Caco-2 (cell line): Measurements from ENCODE around the gene TARDBP. TPM values are rescaled to one million over a fixed set of nuclear protein-coding genes. Genes with fewer than 3 reads are reported as not detected.

Experiments used
- BruUV-seq: library from RNA; stranded (reverse); fragments of 400-500 nt; replicated peaks from 2 replicates; lab custom pipeline; 2021; lab: Mats Ljungman, UMichigan
- CTCF ChIA-PET: fragments of 300-600 bp; sonication (Branson Sonifier 250); formaldehyde crosslinking; loops from one replicate; lab custom pipeline; 2022; ENCODE audit warnings: antibody characterized with exemption; lab: Charles Lee
- POLR2A ChIA-PET: fragments of 300-600 bp; sonication (Branson Sonifier 250); formaldehyde crosslinking; loops from one replicate; lab custom pipeline; 2022; ENCODE audit warnings: antibody characterized with exemption; lab: Charles Lee
- DNase-seq, 2 experiments: peaks; one replicate each; pipeline versions ENCODE4 v3.0.0 to v3.0.0-alpha.2; 2020 to 2022
- H3K27me3 ChIP-seq: replicated peaks from 2 replicates; pipeline ENCODE4 v1.6.0; 2011; ENCODE audit warnings: low read length; ENCODE audit not compliant: control insufficient read depth, insufficient read depth
- H3K36me3 ChIP-seq: 2 replicates; pipeline ENCODE4 v1.5.1; 2011; ENCODE audit warnings: low read length; ENCODE audit not compliant: control insufficient read depth, insufficient read depth
- H3K4me1 ChIP-seq: fragments of 250-450 bp; sonication (Bioruptor Pico); 2 replicates; pipeline ENCODE4 v1.5.1; 2020; ENCODE audit warnings: mild to moderate bottlenecking
- H3K4me3 ChIP-seq: 2 replicates; pipeline ENCODE4 v1.5.1; 2011; ENCODE audit warnings: low read depth, mild to moderate bottlenecking, control low read depth, low read length
- H3K9me3 ChIP-seq: fragments of 250-450 bp; sonication (Bioruptor Pico); 2 replicates; pipeline ENCODE4 v1.5.1; 2020; ENCODE audit warnings: mild to moderate bottlenecking, moderate library complexity
- H3K27ac Mint-ChIP-seq: one replicate; pipeline ENCODE4 v1.8.0; 2022; ENCODE audit warnings: mixed read lengths; ENCODE audit not compliant: unreplicated experiment
- H3K27me3 Mint-ChIP-seq: one replicate; pipeline ENCODE4 v1.8.0; 2022; ENCODE audit warnings: mixed read lengths; ENCODE audit not compliant: insufficient read depth, unreplicated experiment
- H3K36me3 Mint-ChIP-seq: one replicate; pipeline ENCODE4 v1.8.0; 2022; ENCODE audit warnings: mild to moderate bottlenecking, mixed read lengths; ENCODE audit not compliant: insufficient read depth, unreplicated experiment
- H3K4me1 Mint-ChIP-seq: one replicate; pipeline ENCODE4 v1.8.0; 2022; ENCODE audit warnings: low read depth, mixed read lengths; ENCODE audit not compliant: unreplicated experiment
- H3K4me3 Mint-ChIP-seq: one replicate; pipeline ENCODE4 v1.8.0; 2022; ENCODE audit warnings: mild to moderate bottlenecking, moderate library complexity, mixed read lengths; ENCODE audit not compliant: unreplicated experiment
- H3K9me3 Mint-ChIP-seq: one replicate; pipeline ENCODE4 v1.8.0; 2022; ENCODE audit warnings: mixed read lengths; ENCODE audit not compliant: unreplicated experiment
- CTCF ChIP-seq, 2 experiments: fragments of 200-600 bp in 1 of 2; IDR thresholded peaks; 1 replicate in 1 of 2; 2 replicates in 1 of 2; pipeline versions ENCODE4 v1.5.1 to v1.8.0; 2011 to 2022; ENCODE audit warnings: antibody characterized with exemption in 1 of 2, control low read depth in 1 of 2, inconsistent platforms in 1 of 2, low read depth in 1 of 2, low read length in 1 of 2, mild to moderate bottlenecking in 1 of 2, moderate library complexity in 1 of 2; ENCODE audit not compliant: insufficient read depth in 1 of 2, severe bottlenecking in 1 of 2, unreplicated experiment in 1 of 2
- intact Hi-C: fragments of 100-400 bp; cut with micrococcal nuclease; formaldehyde crosslinking; loops from one replicate; pipeline ENCODE4 v1.10.0; 2022; ENCODE audit not compliant: unreplicated experiment
- total RNA-seq: library from RNA; stranded (reverse); gene quantifications from 2 replicates; pipeline ENCODE4 v1.2.3, GENCODE V29; 2022

Gene TARDBP
- total RNA-seq, 1 experiment from 2014 or later = 181 TPM

GRCh38 chr1:11064942-11065341 is 52.5 kb downstream of the TARDBP start:
- POLR2A ChIA-PET = interaction anchor here (0.7 kb wide), 1 partner anchor 22 kb away, joined by 6 read pairs; no protein-coding TSS in a partner anchor
- no peak for TF ChIP-seq CTCF (IDR thresholded peaks at IDR 0.05; ENCODE audit: insufficient read depth in 1 of 2, low read depth in 1 of 2, low read length in 1 of 2, severe bottlenecking in 1 of 2, unreplicated experiment in 1 of 2)
- BruUV-seq = no TSS peak

GRCh38 chr1:11065796-11066195 is 53.3 kb downstream of the TARDBP start:
- no peak overlapping the region for H3K4me3 Mint-ChIP-seq

More at GRCh38 chr1:11064942-11065341, 52.5 kb downstream of the TARDBP start:
- no peak overlapping the region for H3K4me3 ChIP-seq
- H3K36me3 Mint-ChIP-seq = peaks cover 60% of the 10 kb centered on the region
- CTCF ChIA-PET = no interaction called here
- no peaks in the 10 kb centered on the region for H3K27me3 ChIP-seq
- H3K27me3 Mint-ChIP-seq = no peaks in the 10 kb centered on the region
- intact Hi-C loops = no loop called here
- H3K9me3 Mint-ChIP-seq = no peaks in the 10 kb centered on the region
- H3K4me3 Mint-ChIP-seq = no peak overlapping the region
- no peak overlapping the region for H3K27ac Mint-ChIP-seq
- no peaks in the 10 kb centered on the region for H3K4me1 Mint-ChIP-seq
- peaks cover 2% of the 10 kb centered on the region for H3K36me3 ChIP-seq
- DNase-seq = no peak
- no peaks in the 10 kb centered on the region for H3K9me3 ChIP-seq
- H3K4me1 ChIP-seq = 0 out of 2 replicates have a peak, but pooled peaks cover 6% of the 10 kb centered on the region

More at GRCh38 chr1:11065796-11066195, 53.3 kb downstream of the TARDBP start:
- 0 out of 2 replicates have a peak, but pooled peaks cover 4% of the 10 kb centered on the region for H3K4me1 ChIP-seq
- no peak for TF ChIP-seq CTCF (IDR thresholded peaks at IDR 0.05; ENCODE audit: insufficient read depth in 1 of 2, low read depth in 1 of 2, low read length in 1 of 2, severe bottlenecking in 1 of 2, unreplicated experiment in 1 of 2)
- peaks cover 65% of the 10 kb centered on the region for H3K36me3 Mint-ChIP-seq
- ChIA-PET CTCF (no interaction called here), POLR2A (no interaction called here)
- intact Hi-C loops = no loop called here
- DNase-seq = no peak
- H3K4me1 Mint-ChIP-seq = no peaks in the 10 kb centered on the region
- H3K27me3 ChIP-seq = no peaks in the 10 kb centered on the region
- H3K27me3 Mint-ChIP-seq = no peaks in the 10 kb centered on the region
- no TSS peak for BruUV-seq
- H3K9me3 Mint-ChIP-seq = no peaks in the 10 kb centered on the region
- H3K4me3 ChIP-seq = no peak overlapping the region
- H3K36me3 ChIP-seq = peaks cover 2% of the 10 kb centered on the region
- no peaks in the 10 kb centered on the region for H3K9me3 ChIP-seq
- no peak overlapping the region for H3K27ac Mint-ChIP-seq
